GM18505 (cell line): ENCODE data around the gene TENM4.

Source experiments
- ATAC-seq: cut with Tn5 transposase; IDR thresholded peaks from one replicate; pipeline ENCODE4 v1.9.1; 2021; ENCODE audit not compliant: unreplicated experiment
- POLR2A ChIP-seq: IDR thresholded peaks from 4 replicates; pipeline ENCODE4 v1.6.1; 2011; ENCODE audit warnings: borderline replicate concordance; ENCODE audit not compliant: insufficient read depth, insufficient read length; ENCODE audit errors: extremely low read depth

Gene TENM4

GRCh38 chr11:79013509-79013908 lies 427.3 kb downstream of the TENM4 start:
- TF ChIP-seq POLR2A, result no peak

GRCh38 chr11:79011357-79011756 lies 429.5 kb downstream of the TENM4 start:
- ATAC-seq, result no peak
- no peak for TF ChIP-seq POLR2A

More at GRCh38 chr11:79013509-79013908, 427.3 kb downstream of the TENM4 start:
- ATAC-seq, result no peak

DNA sequence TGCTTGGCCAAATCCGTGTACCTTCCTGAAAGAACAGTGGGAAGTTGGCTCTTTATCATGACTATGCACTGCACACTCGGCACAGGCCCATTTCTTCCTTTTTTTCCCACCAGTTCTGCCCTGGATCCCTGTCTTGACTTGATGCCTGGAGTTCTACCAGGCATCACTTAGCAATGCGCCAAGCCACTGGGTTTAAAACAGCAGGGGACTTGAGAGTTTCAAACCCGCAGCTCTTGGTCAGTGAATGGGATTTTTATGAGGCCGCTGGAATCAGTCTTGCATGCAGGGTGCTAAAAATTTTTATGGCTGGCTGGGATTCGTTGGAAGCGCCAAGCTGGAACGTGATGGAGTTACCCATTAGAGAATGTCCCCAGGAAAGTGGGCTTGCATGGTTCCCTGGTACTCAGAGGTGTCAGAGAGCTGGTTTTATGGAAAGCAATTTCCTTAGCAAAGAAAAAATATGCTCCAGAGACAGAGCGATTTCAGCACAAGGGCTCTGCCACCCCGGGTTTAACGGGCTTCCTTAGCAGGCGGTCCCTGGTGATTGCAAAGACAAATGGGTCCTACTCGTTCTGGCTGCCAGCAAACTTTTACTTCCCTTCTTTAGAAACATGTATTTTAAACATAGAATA lies 432.9 kb downstream of the TENM4 start:
- ATAC-seq, result no peak
- no peak for TF ChIP-seq POLR2A

GRCh38 chr11:79006854-79007253 lies 434.0 kb downstream of the TENM4 start:
- ATAC-seq, result no peak
- TF ChIP-seq POLR2A, result no peak

GRCh38 chr11:78996007-78996406 lies 444.8 kb downstream of the TENM4 start:
- no peak for ATAC-seq
- no peak for TF ChIP-seq POLR2A

- TF ChIP-seq POLR2A, result no peak
- ATAC-seq, result no peak
Observed at GRCh38 chr11:78995171-78995570, 445.7 kb downstream of the TENM4 start.

DNA sequence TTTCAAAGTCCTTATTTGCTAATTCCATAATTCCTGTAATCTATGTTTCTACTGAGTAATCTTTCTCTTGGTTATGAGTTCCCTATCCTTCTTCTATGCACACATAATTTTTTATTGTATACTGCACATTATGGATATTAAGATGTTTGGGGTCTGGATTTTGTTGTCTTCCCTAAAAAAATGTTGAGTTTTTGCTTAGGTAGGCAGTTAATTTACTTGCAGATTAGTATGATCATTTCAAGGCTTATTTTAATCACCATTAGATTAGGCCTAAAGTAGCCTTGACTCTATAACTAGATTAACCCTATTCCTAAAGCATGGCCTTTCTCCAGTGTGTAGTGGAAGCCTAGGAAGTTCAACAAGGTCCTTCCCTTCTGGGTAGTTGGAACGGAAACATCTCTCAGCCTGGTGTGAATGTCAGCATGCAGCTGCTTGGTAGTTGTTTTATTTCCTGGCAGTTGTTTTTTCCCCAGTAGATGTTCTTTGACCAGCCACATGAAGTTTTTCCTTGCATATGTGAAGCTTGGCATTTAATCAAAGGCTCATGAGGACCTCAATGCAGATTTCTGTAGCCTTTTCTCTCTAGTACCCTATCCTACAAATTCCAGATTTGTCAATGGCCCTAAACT lies 446.9 kb downstream of the TENM4 start:
- ATAC-seq, result no peak

DNA sequence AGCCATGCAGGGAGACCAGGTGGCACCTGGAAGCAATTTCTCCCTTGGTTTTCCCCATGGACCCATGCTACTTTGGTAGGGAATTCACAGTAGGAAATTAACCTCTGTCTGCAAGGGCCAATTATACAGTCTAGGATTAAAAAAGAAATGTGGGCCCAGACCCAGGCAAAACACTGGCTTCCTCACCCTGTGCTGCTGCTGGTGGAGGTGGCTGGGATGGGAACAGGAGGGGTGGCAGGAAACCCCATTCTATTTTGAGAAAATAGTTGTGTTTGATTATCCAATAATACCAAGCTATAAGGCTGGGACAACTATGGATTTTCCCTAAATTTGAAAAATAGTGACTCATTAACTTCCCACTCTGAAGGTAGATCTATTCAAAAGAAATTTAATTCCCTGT lies 449.1 kb downstream of the TENM4 start:
- no peak for ATAC-seq
- no peak for TF ChIP-seq POLR2A

More for the DNA sequence above, 446.9 kb downstream of the TENM4 start:
- TF ChIP-seq POLR2A, result no peak

DNA sequence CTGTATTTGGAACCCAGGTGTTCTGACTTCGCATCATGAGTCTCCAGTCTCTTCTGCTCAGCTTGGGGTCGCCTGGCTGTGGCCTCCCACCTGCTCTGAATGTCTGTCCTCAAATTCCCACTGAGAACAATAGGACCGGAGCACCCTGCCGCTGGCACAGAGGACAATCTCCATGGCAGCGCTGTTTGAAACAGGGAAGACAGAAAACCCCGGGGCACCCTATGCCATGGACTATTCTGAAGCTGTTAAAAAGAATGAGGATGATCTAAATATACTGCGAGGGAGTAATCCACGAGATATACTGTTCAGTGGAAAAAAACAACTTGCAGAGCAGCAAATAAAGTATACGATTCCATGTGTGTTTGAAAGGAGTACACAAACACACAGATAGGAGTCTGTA lies 450.6 kb downstream of the TENM4 start:
- TF ChIP-seq POLR2A, result no peak
- no peak for ATAC-seq

GRCh38 chr11:78987748-78988147 lies 453.1 kb downstream of the TENM4 start:
- TF ChIP-seq POLR2A, result no peak
- no peak for ATAC-seq

GRCh38 chr11:78986305-78986704 lies 454.5 kb downstream of the TENM4 start:
- ATAC-seq, result no peak
- no peak for TF ChIP-seq POLR2A

GRCh38 chr11:78985663-78986062 lies 455.2 kb downstream of the TENM4 start:
- no peak for TF ChIP-seq POLR2A
- ATAC-seq, result no peak

DNA sequence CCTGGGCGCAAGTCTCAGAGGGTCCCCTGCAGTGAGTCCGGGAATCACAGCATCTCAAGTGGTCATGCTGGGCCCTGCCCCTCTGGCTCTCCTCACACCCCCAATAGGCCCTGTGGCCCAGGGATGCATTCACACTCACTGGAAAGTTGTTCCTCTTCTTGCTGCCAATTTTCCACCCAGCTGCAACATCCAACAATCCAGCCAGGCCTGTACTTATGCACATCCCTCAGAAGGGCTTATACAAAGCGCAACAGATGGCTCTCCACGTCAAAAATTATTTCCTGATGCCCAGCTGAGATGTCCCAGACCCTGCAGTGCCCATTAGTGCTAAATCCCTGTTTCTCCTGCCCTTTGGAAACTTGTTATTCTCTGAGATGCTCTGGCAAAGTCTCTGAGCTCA lies 458.4 kb downstream of the TENM4 start:
- TF ChIP-seq POLR2A, result no peak
- no peak for ATAC-seq

DNA sequence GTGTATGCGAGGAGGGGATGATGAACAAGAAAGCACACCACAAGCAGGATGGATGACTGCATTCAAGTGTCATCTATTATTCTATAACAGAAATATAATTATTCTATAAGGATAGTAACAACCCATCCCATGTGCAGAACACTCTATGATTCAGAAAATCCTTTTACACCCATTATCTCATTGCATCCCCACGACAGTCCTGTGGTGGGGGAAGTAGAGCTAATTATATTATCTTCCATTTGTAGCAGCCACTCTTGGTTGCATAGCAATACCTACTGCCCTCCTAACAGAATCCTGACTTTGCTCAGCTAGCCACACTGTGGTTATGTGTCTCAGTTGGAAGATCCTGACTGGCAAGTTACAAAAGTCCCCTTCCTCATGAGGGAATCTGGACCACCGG lies 459.7 kb downstream of the TENM4 start:
- no peak for TF ChIP-seq POLR2A
- ATAC-seq, result no peak
